Amniotic epithelial cell (primary cell): Measurements from ENCODE around the gene CACNB3.

Experiments
- DNase-seq: peaks from one replicate; pipeline ENCODE4 v3.0.0-alpha.2; 2010; ENCODE audit warnings: low read depth

CACNB3 gene

GRCh38 chr12:48817873-48818830 is at the start of gene CACNB3:
CACNB3 (plus strand) TSS chr12:48818496; CDS start chr12:48818930, 434 bp downstream.
- peak; percentile 38 for DNase-seq

GRCh38 chr12:48768736-48769135 is 49.6 kb upstream of the CACNB3 start:
- DNase-seq = no peak

GRCh38 chr12:48770756-48771155 is 47.5 kb upstream of the CACNB3 start:
- DNase-seq = no peak

- DNase-seq = no peak
These were observed 46.6 kb upstream of the CACNB3 start for GRCh38 chr12:48771588-48772112.

- no peak for DNase-seq
These were observed 44.6 kb upstream of the CACNB3 start for GRCh38 chr12:48773686-48774085.

- DNase-seq = peak; percentile 16
These were observed 43.8 kb upstream of the CACNB3 start for GRCh38 chr12:48774516-48774915.

GRCh38 chr12:48775299-48775698 is 43.0 kb upstream of the CACNB3 start:
- no peak for DNase-seq

GRCh38 chr12:48775991-48776649 is 42.2 kb upstream of the CACNB3 start:
- DNase-seq = no peak

GRCh38 chr12:48776956-48777355 is 41.3 kb upstream of the CACNB3 start:
- DNase-seq = no peak

GRCh38 chr12:48777501-48778400 is 40.5 kb upstream of the CACNB3 start:
- DNase-seq = no peak

GRCh38 chr12:48779869-48780268 is 38.4 kb upstream of the CACNB3 start:
- DNase-seq = peak; percentile 72

GRCh38 chr12:48780381-48781025 is 37.8 kb upstream of the CACNB3 start:
- DNase-seq = no peak

GRCh38 chr12:48781750-48782456 is 36.4 kb upstream of the CACNB3 start:
- DNase-seq = no peak

GRCh38 chr12:48782457-48783395 is 35.6 kb upstream of the CACNB3 start:
- no peak for DNase-seq

GRCh38 chr12:48783432-48783831 is 34.9 kb upstream of the CACNB3 start:
- no peak for DNase-seq

GRCh38 chr12:48786591-48787544 is 31.4 kb upstream of the CACNB3 start:
- DNase-seq = no peak

GRCh38 chr12:48787791-48788523 is 30.3 kb upstream of the CACNB3 start:
- DNase-seq = no peak

- no peak for DNase-seq
These were observed 29.8 kb upstream of the CACNB3 start for GRCh38 chr12:48788524-48788853.
